H1 (cell line): ENCODE data around the gene DHX38.

ENCODE experiments used
- CBX5 ChIP-seq: fragments of 300-800, 300-1000 bp; sonication (generic); IDR thresholded peaks from 2 replicates; pipeline ENCODE4 v1.7.1; 2016; ENCODE audit warnings: antibody characterized with exemption, low read length, low read depth
- EP300 ChIP-seq, 2 experiments: IDR thresholded peaks; 1 replicate in 1 of 2; 2 replicates in 1 of 2; pipeline ENCODE4 v1.6.1; 2011 to 2012; ENCODE audit warnings: low read depth in 2 of 2, low read length in 2 of 2, mild to moderate bottlenecking in 2 of 2, borderline replicate concordance in 1 of 2, inconsistent platforms in 1 of 2, moderate library complexity in 1 of 2
- GABPA ChIP-seq: IDR thresholded peaks from 2 replicates; pipeline ENCODE4 v1.6.1; 2011; ENCODE audit warnings: mild to moderate bottlenecking, low read length, moderate library complexity, borderline replicate concordance; ENCODE audit not compliant: insufficient read depth
- POLR2A ChIP-seq, 2 experiments: IDR thresholded peaks; 1 replicate in 1 of 2; 2 replicates in 1 of 2; pipeline ENCODE4 v1.6.1; 2011; ENCODE audit warnings: low read depth in 2 of 2, low read length in 2 of 2, mild to moderate bottlenecking in 2 of 2; ENCODE audit errors: control extremely low read depth in 1 of 2
- RFX5 ChIP-seq: IDR thresholded peaks from 2 replicates; pipeline ENCODE4 v1.6.1; 2011; ENCODE audit warnings: low read depth, low read length, improper control_type of control experiment, borderline replicate concordance
- TF ChIP-seq, protein P1 (sequence below), 3 experiments: IDR thresholded peaks; 1 replicate in 2 of 3; 2 replicates in 1 of 3; pipeline versions ENCODE4 v1.5.1 to v1.6.1; 2011; ENCODE audit warnings: low read length in 3 of 3, mild to moderate bottlenecking in 3 of 3, inconsistent platforms in 2 of 3, low read depth in 1 of 3, moderate library complexity in 1 of 3; ENCODE audit not compliant: insufficient read depth in 1 of 3; ENCODE audit errors: control extremely low read depth in 1 of 3

DNA sequence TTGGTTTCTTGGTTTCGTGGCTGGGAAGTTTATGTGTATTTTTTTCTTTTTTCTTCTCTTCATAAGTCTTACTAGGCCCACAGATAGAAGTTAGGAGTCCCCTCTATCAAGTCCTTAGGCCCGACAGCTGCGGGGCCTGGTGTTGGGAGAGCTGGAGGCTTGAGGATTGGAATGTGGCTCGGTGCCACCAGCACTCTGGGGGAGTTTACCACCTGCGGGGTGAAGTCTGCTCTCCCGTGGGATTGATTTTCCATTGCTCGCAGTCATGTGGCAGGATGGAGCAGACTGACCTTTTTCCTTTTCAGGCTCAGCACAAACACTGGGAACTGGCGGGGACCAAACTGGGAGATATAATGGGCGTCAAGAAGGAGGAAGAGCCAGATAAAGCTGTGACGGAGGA is 7.5 kb downstream of the DHX38 start:
- TF ChIP-seq EP300 (IDR thresholded peaks at IDR 0.05; ENCODE audit: borderline replicate concordance in 1 of 2, low read depth in 2 of 2, low read length in 2 of 2) = no peak
- TF ChIP-seq GABPA = no peak
- TF ChIP-seq, protein P1, sequence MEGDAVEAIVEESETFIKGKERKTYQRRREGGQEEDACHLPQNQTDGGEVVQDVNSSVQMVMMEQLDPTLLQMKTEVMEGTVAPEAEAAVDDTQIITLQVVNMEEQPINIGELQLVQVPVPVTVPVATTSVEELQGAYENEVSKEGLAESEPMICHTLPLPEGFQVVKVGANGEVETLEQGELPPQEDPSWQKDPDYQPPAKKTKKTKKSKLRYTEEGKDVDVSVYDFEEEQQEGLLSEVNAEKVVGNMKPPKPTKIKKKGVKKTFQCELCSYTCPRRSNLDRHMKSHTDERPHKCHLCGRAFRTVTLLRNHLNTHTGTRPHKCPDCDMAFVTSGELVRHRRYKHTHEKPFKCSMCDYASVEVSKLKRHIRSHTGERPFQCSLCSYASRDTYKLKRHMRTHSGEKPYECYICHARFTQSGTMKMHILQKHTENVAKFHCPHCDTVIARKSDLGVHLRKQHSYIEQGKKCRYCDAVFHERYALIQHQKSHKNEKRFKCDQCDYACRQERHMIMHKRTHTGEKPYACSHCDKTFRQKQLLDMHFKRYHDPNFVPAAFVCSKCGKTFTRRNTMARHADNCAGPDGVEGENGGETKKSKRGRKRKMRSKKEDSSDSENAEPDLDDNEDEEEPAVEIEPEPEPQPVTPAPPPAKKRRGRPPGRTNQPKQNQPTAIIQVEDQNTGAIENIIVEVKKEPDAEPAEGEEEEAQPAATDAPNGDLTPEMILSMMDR (IDR thresholded peaks at IDR 0.05; ENCODE audit: control extremely low read depth in 1 of 3, insufficient read depth in 1 of 3, low read depth in 1 of 3, low read length in 3 of 3) = no peak
- no peak for TF ChIP-seq RFX5
- TF ChIP-seq POLR2A (IDR thresholded peaks at IDR 0.05; ENCODE audit: control extremely low read depth in 1 of 2, low read depth in 2 of 2, low read length in 2 of 2) = no peak
- no peak for TF ChIP-seq CBX5
